Activated B cell treated with CpG ODN at 0.5 μM for 24 hours (primary cell): ENCODE results near the gene CTDSP2. TPM values are rescaled to one million over a fixed set of nuclear protein-coding genes. Genes with fewer than 3 reads are reported as not detected.

Experiments
- ATAC-seq: fragments of 200-7000 bp; cut with Tn5 transposase; one replicate; pipeline ENCODE4 v1.10.0; 2021; ENCODE audit warnings: low read depth, mild to moderate bottlenecking, moderate library complexity
- CTCF ChIA-PET: fragments of 350-600 bp; sonication (Branson Sonifier 250); formaldehyde crosslinking; loops from one replicate; lab custom pipeline; 2021; ENCODE audit warnings: antibody characterized with exemption; lab: Charles Lee
- POLR2A ChIA-PET: fragments of 350-600 bp; sonication (Branson Sonifier 250); formaldehyde crosslinking; loops from one replicate; lab custom pipeline; 2021; ENCODE audit warnings: antibody characterized with exemption; lab: Charles Lee
- DNase-seq: peaks from one replicate; pipeline ENCODE4 v3.0.0; 2022
- H3K27ac Mint-ChIP-seq: one replicate; pipeline ENCODE4 v1.8.0; 2020; ENCODE audit warnings: mixed read lengths
- H3K27me3 Mint-ChIP-seq: one replicate; pipeline ENCODE4 v1.8.0; 2021; ENCODE audit warnings: mixed read lengths
- H3K36me3 Mint-ChIP-seq: one replicate; pipeline ENCODE4 v1.8.0; 2021; ENCODE audit warnings: low read depth, mixed read lengths
- H3K4me1 Mint-ChIP-seq: one replicate; pipeline ENCODE4 v1.8.0; 2021; ENCODE audit warnings: mixed read lengths
- H3K4me3 Mint-ChIP-seq: one replicate; pipeline ENCODE4 v1.8.0; 2020; ENCODE audit warnings: mild to moderate bottlenecking, mixed read lengths
- H3K9me3 Mint-ChIP-seq: one replicate; pipeline ENCODE4 v1.8.0; 2020; ENCODE audit warnings: mixed read lengths
- CTCF ChIP-seq: fragments of 200-600 bp; IDR thresholded peaks from one replicate; pipeline ENCODE4 v1.8.0; 2022; ENCODE audit warnings: antibody characterized with exemption, mild to moderate bottlenecking
- intact Hi-C: fragments of 100-400 bp; cut with micrococcal nuclease; formaldehyde crosslinking; loops from one replicate; pipeline ENCODE4 v1.15.1; 2024
- total RNA-seq: library from RNA; stranded (reverse); gene quantifications from 2 replicates; pipeline ENCODE4 v1.2.3, GENCODE V29; 2022

CTDSP2 gene
- total RNA-seq, 1 donor from 2014 or later, result 81.5 TPM

DNA sequence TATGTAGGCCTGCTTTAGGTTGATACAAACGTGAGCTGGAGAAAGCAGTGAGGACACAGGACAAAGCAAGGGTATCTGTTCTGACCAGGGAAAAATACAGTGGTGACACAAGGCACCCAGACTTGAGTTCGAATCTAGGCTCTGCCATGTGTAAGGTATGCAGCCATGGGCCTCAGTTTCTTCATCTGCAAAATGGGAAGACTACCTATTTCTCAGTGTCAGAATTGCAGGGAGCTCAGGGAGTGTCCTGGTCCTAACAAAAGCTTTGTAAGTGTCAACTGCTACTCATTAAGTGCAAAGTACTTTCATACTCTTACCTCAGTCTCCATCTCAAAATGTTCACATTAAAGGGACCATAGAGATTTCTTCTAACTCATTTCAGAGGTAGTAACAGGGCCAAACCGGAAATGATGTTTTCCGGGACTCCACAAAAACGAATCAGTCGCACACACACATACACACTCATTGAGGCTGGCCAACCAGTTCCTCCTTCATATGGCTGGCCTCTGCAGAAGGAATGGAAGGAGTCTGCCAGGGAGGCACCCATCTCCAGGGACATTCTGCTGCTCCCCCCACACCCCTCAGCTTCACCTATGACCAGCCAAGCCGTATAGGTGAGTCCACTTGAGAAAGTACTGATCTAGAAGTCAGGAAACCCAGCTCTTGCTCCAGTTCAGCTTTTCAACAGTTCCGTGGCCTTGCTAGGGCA, 7.8 kb downstream of the CTDSP2 start:
- H3K27ac Mint-ChIP-seq, result peak overlapping the region; percentile 73
- ATAC-seq, result no peak
- H3K4me3 Mint-ChIP-seq, result peak overlapping the region; percentile 50
- ChIA-PET POLR2A (interaction anchor here (1.0 to 8.0 kb wide), 3 partner anchors 7 to 58 kb away, joined by 3 to 91 read pairs (median 46); partner anchors contain the start of gene CTDSP2), CTCF (interaction anchor here (3.8 to 4.9 kb wide), 2 partner anchors 58 to 66 kb away, joined by 30 to 35 read pairs; no protein-coding TSS in a partner anchor)
- no peaks in the 10 kb centered on the region for H3K9me3 Mint-ChIP-seq
- H3K4me1 Mint-ChIP-seq, result peaks cover 98% of the 10 kb centered on the region
- H3K36me3 Mint-ChIP-seq, result peaks cover 6% of the 10 kb centered on the region
- TF ChIP-seq CTCF, result no peak
- no peaks in the 10 kb centered on the region for H3K27me3 Mint-ChIP-seq
- intact Hi-C loops, result loop anchor here (1.0 kb wide), 1 partner anchor 9 kb away; no protein-coding TSS in a partner anchor
- DNase-seq, result no peak

GRCh38 chr12:57837864-57838562, 8.5 kb downstream of the CTDSP2 start:
- intact Hi-C loops, result loop anchor here (1.0 kb wide), 1 partner anchor 9 kb away; no protein-coding TSS in a partner anchor

GRCh38 chr12:57836442-57837375, 9.8 kb downstream of the CTDSP2 start:
- ATAC-seq, result peak; percentile 20

More at GRCh38 chr12:57837864-57838562, 8.5 kb downstream of the CTDSP2 start:
- Mint-ChIP-seq H3K27me3 (no peaks in the 10 kb centered on the region), H3K27ac (peak overlapping the region; percentile 73), H3K4me3 (peak overlapping the region; percentile 50), H3K9me3 (no peaks in the 10 kb centered on the region), H3K4me1 (peaks cover 98% of the 10 kb centered on the region), H3K36me3 (peaks cover 4% of the 10 kb centered on the region)
- CTCF ChIA-PET, result interaction anchor here (3.8 to 4.9 kb wide), 2 partner anchors 59 to 66 kb away, joined by 30 to 35 read pairs; no protein-coding TSS in a partner anchor
- DNase-seq (no peak), ATAC-seq (peak; percentile 61)
- POLR2A ChIA-PET, result interaction anchor here (1.0 to 8.0 kb wide), 4 partner anchors 8 to 103 kb away, joined by 3 to 91 read pairs (median 25); partner anchors contain the start of genes ATP23 and CTDSP2
- TF ChIP-seq CTCF, result no peak

More at GRCh38 chr12:57836442-57837375, 9.8 kb downstream of the CTDSP2 start:
- Mint-ChIP-seq H3K4me3 (peak overlapping the region; percentile 64), H3K4me1 (peaks cover 97% of the 10 kb centered on the region), H3K36me3 (no peaks in the 10 kb centered on the region), H3K9me3 (no peaks in the 10 kb centered on the region), H3K27me3 (no peaks in the 10 kb centered on the region), H3K27ac (peak overlapping the region; percentile 84)
- POLR2A ChIA-PET, result interaction anchor here (0.7 to 8.0 kb wide), 10 partner anchors 9 to 105 kb away, joined by 3 to 91 read pairs (median 4); partner anchors contain the start of genes ATP23, CDK4, CTDSP2 and EEF1AKMT3
- TF ChIP-seq CTCF, result no peak
- no peak for DNase-seq
- CTCF ChIA-PET, result interaction anchor here (1.2 to 4.9 kb wide), 3 partner anchors 60 to 69 kb away, joined by 3 to 35 read pairs (median 30); no protein-coding TSS in a partner anchor
- intact Hi-C loops, result loop anchor here (1.0 kb wide), 1 partner anchor 63 kb away; no protein-coding TSS in a partner anchor
